Measurements from ENCODE around the gene UFSP1.

Gene UFSP1

DNA sequence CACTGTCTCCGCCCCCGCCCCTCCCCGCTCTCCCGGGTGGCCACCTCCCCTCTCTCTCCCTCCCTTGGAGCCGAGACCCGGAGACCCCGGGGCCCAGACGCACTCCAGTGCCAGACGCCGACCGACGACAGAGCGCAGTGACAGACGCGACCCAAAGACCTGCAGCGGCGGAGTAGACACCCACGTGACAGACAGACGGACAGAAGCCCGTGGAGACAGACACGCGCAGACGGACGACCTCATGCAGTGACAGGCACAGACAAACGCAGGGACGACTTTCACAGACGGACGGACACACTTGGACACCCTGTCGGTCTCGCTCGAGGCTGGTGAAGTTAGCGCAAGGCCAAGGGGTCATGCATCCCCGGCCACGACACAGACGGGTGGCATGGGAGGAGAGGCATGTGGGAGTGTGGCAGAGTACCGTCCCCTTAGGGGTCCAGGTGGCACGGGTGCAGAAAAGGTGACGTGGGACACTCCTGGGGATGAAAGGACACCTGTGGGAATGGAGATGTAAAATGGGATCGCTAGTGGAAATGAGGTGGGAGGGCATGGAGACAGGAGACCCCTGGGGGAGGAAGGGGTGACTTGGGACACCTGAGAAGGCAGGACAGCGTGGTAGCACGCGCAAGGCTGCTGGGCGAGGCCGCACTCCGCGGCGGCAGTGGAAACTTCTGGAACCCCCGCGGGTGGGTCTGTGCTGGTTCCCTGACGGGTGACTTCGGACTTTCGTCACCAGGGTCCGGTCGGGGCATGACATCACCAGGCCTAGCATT, 6.6 kb upstream of the UFSP1 start:
- no peak for DNase-seq (ENCODE audit: low read depth)

DNA sequence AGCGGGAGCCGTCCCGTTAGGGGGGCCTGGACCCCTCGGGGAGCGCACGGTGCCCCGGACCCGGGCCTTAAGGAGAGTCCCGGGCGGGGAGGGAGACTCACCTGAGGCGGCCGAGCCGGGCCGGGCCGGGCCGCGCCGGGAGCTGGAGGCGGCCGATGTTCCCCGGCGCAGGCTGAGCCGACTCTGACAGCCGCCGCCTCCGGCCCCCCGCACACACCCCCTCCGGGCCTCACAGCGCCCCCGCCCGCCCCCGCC, 6.1 kb upstream of the UFSP1 start, which contains the start of gene ACHE:
Gene ACHE, minus strand, starts transcription at position 188 of the 255 bp plus-strand sequence. CDS start 1,656 bp downstream, outside the sequence.
- DNase-seq (ENCODE audit: low read depth) = no peak

DNA sequence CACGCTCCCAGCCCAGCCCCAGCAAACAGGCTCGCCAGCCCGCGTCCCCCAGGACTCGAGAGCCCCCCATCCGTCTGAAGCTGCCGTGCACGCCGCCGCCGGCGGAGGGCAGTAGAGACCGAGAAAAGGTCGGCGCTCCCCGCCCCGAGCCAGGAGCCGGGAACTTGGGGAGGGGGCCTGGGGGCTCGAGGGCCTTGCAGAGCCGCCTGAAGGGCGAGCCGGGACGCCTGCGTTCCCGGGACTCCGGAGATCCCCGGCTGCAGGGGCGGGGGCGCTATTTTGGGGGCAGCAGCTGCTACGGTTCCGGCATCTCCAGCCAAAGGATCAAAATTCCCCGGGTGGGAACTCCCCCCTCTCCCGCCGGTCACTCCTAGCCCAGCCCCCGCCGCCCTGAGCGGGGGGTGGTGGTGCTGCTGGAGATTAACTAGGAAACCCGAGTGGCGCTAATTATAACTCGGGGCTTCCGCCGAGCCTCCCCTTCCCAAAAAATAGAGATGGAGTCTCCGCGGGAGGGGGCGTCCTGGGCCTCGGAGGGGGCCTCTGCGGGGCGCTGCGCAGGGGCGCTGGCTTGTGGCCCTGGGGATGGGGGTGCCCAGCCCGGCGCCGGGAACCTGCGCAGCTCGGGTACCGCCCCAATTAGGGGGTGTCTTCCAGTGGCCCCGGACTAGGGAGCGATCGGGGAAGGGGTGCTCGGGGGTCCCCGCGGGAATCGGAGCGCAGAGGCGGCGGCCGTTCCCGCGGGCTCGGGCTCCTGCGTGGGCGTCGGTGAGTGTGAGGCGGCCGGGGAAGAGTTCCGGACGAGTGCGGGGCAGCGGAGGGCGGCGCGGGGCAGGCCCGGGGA, 5.6 kb upstream of the UFSP1 start:
- peak; percentile 58 for DNase-seq (ENCODE audit: low read depth)

DNA sequence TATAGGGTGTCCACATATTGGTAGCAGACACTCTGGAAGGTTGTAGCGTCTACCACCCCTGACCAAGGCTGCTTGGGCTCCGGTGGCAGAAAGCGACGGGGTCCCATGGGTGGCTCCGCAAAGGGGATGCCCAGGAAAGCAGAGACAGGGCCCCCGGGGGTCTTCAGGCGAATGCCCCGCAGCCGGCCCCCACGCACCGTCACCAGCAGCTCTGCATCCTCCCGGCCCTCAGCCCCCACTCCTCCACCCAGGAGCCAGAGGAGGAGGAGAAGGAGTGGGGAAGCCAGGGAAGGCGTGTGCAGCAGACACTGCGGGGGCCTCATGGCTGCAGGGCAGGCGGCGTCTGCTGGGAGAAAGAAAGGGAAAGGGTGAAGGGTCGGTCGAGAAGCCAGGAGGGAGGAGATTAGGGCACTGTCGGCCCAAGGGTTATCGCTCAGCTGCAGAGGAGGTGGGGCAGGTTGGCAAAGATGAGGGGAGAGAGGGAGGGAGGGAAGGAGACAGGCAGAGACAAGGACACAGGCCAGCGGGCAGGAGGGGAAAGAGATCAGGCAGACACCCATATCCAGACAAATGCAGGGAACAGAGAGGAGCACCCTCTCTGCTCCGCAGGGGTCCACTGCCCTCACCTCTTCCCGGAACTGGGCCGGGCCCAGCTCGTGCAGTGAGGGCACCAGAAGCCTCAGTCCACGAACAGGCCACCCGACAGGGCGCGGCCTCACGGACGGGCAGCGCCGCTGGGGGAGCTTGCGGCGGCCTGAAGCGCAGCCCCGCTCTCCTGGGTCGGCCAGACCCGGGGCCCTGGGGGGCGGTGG, 4.6 kb upstream of the UFSP1 start:
- DNase-seq (ENCODE audit: low read depth) = no peak

DNA sequence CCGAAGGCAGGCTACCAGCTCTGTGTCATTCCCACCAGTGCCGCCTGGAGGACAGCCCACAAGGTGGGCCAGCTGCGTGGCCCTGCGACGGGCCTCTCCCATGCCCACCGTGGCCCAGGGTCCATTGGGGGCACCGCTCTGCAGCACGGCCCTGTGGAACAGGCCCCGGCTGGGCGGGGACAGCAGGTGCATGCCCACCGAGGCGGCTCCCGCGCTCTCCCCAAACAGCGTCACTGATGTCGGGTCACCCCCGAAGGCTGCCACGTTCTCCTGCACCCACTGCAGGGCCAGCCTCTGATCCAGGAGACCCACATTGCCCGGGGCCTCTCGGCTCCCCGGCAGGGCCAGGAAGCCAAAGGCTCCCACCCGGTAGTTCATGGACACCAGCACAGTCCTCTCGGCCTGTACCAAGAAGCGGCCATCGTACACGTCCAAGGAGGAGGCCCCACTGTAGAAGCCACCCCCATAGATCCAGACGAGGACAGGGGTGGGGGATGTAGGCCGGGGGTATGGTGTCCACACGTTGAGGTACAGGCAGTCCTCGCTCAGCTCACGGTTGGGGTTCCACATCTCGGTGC, 3.9 kb upstream of the UFSP1 start:
- no peak for DNase-seq (ENCODE audit: low read depth)

DNA sequence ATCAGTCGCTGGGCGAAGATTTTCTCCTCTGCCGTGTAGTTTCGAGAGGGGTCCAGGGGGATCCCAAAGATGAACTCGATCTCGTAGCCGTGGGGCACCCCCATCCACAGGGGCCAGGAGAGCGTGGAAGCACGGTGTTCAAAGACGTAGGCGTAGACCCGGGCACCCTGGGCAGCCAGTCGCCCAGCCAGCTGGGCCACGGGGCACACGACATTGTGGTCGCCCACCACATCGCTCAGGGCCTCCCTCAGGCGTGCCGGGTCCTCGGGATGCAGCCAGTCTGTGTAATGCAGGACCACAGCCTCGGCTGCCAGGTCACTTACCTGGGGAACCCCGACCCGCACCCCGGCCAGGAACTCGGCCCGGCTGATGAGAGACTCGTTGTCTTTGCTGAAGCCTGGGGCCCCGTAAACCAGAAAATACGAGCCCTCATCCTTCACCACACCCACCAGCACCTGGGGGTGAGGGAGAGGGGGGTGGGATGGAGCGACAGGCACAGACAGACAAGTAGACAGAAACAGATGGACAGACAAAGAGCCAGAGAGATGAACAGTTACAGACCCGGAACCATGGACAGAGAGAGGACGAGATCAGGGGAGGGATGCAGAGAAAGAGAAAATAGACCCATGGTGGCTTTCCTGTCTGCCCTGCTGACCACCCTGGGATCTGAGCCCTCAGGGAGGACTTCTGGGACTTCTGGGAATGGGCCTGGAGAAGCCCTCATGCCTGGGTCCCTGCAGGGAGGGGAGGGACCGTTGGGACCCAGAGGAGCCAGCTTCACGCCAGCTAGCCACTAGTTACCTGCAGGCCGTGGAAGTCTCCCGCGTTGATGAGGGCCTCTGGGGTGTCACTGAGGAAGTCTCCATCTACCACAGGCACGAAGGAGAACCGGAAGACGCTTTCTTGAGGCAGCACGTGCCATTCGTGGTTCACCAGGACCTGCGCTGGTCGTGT, 3.1 kb upstream of the UFSP1 start:
- no peak for DNase-seq (ENCODE audit: low read depth)

DNA sequence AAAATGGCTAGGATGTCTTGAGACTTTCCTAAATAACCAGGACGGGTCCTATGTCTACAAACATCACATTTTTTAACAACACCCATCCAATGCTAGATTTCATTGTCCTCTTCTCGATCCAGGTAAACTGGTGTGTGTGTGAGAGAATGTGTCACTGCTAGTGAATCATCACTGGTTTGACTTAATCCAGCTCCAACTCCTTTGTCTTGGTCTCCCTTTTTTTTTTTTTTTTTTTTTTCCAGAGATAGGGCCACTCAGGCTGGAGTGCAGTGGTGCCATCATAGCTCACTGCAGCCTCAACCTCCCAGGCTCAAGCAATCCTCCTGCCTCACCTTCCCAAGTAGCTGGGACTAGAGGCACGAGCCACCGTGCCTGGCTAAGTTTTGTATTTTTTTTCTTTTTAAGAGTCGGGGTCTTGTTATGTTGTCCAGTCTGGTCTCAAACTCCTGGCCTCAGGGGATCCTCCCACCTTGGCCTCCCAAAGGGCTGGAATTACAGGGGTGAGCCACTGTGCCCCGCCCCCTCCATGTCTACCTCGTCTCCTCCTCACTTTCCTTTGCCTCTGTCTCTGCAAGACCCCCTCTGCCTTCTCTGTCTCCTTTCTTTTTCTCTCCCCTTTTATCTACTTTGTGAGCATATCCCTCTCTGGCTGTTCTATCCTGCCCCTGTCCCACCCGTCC, 2.2 kb upstream of the UFSP1 start:
- DNase-seq (ENCODE audit: low read depth) = no peak

DNA sequence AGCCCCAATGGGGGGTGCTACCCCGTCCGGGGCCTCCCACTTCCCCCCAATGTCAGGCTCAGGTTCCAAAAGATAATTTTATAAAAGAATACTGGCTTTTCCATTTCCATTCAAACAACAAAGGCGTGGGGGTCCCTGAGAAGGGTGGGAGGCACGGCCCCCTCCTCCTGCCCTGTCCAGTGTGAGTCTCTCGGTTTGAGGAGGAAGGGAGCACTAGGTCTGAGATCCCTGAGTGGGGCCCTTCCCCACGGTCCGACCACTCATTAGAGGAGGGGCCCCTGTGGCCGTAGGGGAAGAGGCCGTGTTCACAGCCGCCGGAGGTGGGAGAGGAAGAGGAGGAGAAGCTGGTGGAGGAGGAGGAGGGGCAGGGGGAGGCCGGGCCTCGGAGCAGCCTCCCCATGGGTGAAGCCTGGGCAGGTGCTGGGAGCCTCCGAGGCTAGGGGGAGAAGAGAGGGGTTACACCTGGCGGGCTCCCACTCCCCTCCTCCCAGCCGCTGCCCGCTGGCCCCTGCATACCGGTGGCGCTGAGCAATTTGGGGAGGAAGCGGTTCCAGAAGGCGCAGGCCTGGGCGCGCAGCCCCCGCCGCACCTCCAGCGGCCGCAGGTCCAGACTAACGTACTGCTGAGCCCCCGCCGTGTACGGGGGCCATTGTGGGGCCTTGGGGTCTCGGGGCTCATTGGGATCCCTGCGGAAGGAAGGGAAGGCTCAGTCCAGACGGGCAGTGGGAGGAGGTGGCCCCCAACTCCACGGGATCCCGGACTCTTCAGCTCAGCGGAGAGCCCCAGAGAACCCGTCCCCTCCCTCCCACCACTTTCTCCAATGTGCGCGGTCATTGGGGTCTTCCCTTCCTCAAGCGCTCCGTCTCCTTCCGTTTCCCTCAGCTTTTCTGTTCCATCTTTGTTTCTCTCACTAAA, 1.4 kb upstream of the UFSP1 start:
- no peak for DNase-seq (ENCODE audit: low read depth)

DNA sequence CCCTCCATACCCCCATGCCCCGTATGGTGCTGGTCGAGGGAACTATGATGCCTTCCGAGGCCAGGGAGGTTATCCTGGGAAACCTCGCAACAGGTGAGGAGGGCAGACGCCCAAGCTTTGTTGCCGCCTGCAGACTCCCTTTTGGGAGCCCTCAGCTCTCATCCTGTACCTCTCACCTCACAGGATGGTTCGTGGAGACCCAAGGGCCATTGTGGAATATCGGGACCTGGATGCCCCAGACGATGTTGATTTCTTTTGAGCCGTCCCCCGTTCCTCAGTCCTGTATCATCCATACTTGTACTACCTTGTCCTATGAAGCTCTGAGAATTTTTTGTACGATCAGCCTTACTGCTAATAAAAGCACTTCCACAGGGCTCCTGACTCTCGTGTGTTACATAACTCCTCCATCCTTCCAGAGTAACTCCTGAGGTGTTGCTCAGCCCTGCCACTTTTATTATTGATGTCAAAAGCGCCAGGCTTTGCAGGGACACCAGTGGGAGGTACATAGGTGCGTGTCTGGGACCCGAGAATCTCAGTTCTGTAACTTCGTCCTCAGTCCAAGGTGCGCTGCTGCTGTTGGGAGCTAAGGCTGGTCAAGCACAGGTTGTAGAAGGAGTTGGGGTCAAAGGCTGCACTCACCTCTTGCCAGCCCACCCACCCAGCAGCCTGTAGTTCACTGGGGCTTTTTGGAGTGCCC, 1.1 kb downstream of the UFSP1 start:
- DNase-seq (ENCODE audit: low read depth) = no peak

DNA sequence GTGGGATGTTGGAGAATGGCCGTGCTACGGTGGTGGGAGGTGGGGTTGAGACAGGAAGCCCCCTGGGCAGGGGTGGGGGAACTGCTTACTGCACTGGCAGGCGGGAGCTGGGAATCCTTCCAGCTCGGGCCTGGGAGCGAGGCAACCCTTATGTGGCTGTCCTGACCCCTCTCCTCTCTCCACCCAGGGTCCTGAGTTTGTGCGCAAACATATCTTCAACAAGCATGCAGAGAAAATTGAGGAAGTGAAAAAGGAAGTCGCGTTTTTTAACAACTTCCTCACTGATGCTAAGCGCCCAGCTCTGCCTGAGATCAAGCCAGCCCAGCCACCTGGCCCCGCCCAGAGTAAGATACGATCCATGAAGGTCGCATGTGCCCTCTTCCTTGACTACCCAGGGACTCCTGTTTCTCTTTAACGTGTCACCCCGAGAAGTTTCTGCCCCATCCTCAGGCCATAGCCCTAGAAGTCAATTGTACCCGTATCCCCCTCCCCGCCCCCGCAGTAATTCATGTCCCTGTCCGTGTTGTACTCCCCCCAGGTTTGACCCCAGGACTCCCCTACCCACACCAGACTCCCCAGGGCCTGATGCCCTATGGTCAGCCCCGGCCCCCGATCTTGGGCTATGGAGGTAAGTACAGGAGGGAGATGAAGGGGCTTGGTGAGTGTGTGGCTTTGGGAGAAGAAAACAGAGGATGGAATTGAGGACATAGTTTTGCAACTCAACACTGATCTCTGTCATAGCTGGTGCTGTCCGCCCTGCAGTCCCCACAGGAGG, 1.8 kb downstream of the UFSP1 start:
- DNase-seq (ENCODE audit: low read depth) = no peak

DNA sequence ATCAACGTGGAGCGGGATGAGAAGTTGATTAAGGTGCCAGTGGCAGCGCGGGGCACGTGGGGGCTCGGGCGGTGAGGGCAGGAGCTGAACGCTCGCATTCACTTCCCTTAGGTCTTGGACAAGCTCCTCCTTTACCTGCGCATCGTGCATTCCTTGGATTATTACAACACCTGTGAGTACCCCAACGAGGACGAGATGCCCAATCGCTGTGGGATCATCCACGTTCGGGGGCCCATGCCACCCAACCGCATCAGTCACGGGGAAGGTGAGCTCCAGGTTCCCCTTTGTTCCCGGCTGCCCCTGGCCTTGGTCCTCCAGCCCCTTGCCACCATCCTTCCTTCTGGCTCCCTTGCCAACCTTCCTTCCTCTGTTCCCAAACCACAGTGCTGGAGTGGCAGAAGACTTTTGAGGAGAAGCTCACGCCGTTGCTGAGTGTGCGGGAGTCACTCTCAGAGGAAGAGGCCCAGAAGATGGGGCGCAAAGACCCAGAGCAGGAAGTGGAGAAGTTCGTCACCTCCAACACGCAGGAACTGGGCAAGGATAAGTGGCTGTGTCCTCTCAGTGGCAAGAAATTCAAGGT, 2.5 kb downstream of the UFSP1 start:
- no peak for DNase-seq (ENCODE audit: low read depth)

DNA sequence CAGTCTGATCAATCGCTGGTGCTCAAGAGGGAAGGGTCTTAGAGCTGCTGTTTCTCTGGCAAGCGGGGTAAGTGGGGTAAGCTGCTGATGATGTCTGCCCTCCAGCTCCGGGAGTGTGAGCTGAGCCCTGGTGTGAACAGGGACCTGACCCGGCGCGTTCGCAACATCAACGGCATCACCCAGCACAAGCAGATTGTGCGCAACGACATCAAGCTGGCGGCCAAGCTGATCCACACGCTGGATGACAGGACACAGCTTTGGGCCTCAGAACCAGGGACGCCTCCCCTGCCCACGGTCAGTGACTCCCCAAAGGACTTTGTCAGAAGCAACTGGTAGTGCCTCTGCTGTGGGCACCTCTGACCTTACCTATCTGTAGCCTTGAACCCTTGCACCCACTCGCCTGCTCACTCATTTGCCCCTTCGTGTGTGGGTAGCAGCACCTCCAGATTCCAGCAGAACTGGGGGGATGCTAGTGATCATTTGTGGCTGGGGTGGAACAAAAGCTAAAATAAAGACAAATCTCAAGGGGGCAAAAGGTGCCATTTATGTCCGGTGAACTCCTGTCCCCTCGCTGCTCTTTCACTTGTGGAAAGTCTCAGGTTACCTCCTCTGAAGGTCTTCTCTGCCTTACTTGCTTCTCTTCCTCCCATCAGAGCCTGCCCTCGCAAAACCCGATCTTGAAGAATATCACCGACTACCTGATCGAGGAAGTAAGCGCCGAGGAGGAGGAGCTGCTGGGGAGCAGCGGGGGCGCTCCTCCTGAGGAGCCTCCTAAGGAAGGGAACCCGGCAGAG, 3.2 kb downstream of the UFSP1 start:
- no peak for DNase-seq (ENCODE audit: low read depth)

DNA sequence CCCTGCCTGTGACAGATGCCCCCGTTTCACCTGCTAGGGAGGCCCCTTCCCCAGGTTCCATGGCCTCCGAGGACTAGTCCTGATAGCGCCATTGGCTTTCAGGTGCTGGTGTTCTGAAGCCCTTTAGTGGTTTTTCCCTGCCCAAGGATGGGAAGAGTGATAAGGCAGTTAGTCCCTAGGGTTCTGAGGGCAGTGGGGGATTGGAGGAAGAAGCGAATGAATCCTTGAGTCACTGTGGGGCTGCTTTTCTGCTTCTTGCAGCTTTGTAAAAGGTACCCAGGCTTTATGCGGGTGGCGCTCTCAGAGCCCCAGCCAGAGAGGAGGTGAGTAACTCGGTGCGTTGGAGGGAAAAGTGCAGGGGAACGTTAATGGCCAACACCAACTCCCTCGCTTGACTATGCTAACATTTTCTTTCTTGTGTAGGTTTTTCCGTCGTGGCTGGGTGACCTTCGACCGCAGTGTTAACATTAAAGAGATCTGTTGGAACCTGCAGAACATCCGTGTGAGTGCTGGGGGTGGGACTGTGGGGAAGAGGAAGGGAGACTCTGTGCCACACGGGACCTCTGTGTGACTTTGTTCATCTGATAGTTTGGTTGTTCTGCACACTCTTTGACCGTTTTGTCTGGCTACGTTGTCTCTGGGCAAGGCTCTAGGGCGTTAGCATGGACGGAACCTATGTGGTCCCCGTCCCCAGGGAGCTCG, 3.9 kb downstream of the UFSP1 start:
- DNase-seq (ENCODE audit: low read depth) = no peak

DNA sequence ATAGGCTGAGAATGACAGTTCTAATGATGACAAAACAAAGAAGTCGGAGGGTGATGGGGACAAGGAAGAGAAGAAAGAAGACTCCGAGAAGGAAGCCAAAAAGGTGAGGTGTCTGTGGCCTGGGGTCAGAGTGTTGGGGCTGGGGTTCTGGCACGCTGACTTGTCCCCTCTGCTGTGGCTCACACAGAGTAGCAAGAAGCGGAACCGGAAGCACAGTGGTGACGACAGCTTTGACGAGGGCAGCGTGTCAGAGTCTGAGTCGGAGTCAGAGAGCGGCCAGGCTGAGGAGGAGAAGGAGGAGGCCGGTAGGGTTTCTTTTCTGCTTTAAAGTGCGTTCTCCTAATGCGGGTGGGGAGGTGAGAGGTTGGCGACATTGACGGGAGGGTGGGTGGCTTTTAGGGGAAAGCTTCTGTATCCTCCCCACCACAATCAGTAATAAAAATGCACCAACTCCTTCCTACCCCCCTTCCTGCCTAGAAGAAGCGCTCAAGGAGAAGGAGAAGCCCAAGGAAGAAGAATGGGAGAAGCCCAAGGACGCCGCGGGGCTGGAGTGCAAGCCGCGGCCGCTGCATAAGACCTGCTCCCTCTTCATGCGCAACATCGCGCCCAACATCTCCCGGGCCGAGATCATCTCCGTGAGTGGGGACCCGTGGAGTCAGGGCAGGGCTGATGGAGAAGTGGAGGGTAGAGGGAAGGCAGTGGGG, 4.6 kb downstream of the UFSP1 start:
- DNase-seq (ENCODE audit: low read depth) = no peak

DNA sequence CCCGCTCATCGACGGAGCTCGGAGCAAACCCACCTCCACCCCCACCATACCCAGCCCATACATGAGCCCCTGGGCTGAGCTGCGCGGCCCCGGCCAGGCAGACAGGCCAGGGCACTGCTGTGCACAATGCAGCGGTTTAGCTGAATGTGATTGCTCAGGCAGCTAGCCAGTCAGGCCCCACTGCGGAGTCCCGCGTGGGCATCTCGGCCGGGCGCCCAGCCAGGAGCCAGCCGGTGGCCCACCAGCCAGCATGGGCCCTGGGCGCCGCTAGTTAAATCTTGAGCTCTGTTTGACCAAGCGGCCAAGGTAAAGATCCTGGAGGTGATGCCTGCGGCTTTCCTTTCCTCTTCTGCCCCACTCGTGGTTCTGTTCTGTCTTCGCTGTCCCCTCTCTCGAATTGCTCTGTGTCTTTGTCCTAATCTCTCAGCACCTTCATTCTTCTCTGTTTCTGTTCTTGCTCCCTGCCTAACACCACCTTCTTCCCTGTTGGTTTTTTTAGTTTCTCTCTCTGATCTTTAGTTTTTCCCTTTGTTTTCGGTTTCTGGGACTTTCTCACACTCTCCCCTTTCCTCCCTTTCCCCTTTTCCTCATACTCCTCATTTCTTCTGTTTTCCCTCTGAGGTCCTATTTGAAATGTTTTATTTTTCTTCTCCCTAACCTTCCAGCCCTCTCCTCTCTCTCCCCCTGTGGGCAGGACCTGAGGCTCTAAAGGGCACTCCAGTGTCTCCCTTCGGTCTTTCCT, 6.6 kb downstream of the UFSP1 start:
- DNase-seq (ENCODE audit: low read depth) = no peak

Measured in activated T-cell treated with anti-CD3 and anti-CD28 coated beads for 1 hour (primary cell).